Stimulated activated CD4-positive, alpha-beta T cell treated with anti-CD3 and anti-CD28 coated beads, Interleukin-1b, Interleukin-23, amount 100 ng/mL, for 4 hours (primary cell): ENCODE data around the gene SMYD3.
A peak's percentile ranks its signal among the peaks of the same experiment; 100 is the strongest.
"Not testable (repeated sequence)": the region's sequence is repeated elsewhere in the genome, so short reads cannot be mapped to it uniquely, and the experiment has no call there.

Source experiments
- DNase-seq, 2 donors: peaks; one replicate each; pipeline ENCODE4 v3.0.0-alpha.2; 2020; ENCODE audit warnings: low read depth in 2 of 2

SMYD3 gene

DNA sequence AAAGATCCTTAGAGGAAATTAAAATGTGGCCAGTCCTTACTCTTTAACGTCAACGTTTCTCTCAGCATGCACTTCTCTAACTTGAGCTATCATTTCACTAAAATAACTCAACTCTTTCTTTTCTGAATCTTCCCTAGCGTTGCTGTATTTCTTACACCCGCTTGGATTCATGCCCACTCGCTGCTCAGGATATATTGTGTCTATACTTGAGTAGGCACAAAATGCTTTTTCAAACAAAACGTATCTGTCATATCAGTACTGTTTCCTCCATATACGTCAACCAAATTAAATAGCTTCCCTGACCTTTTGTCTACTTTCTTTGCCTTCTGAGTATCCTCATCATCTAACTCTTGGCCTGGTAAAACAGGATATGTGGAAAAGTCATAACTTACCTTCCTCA is 549.7 kb downstream of the SMYD3 start:
- no peak for DNase-seq

DNA sequence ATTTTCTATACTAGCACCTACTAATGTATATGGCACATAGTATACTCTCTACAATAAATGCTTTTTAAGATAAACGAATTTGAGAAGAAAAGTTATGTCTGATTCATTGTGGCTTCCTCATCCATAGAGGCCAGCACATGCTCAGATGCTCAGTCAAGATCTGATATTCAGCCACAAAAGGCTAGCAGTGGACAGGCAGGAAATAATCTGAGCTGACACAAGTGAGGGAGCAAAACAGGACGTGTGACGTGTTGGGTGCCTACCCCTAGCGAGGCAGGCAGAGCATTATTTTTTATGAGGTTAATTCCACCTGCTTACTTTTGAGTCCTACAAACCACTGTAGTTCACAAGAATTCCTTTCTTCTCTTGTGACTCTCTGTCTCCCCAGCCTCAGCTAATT is 550.9 kb downstream of the SMYD3 start:
- DNase-seq, result peak in 1 of 2 donors; percentile 11

DNA sequence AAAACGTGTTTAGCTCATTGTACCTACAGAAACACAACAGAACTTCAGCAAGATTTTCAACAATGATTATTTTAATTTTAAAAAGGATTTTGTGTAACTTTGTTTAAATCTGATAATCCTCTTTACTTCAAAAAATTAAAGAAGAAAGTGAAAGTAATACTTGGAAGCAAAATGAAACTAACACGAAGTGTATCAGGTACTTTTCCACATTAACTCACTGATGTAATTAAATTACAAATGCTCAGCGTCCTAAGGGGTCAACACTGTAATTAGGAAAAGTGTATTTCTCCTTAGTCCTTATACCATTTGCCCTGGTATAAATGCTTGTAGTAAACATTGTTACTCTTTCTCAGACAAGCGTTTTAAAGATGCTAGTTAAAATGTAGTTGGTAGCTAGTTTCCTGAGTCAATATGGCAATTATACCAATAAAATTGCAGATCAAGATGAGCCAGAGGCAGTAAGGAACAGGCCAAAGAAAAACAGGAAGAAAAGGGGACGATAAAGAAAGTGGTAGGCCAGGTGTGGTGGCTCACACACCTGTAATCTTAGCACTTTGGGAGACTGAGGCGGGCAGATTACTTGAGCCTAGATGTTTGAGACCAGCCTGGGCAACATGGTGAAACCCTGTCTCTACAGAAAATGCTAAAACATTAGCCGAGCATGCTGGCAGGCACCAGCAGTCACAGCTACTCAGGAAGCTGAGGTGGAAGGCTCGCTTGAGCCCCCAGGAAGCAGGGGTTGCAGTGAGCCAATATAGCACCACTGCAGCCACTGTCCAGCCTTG is 553.0 kb downstream of the SMYD3 start:
- no peak for DNase-seq

DNA sequence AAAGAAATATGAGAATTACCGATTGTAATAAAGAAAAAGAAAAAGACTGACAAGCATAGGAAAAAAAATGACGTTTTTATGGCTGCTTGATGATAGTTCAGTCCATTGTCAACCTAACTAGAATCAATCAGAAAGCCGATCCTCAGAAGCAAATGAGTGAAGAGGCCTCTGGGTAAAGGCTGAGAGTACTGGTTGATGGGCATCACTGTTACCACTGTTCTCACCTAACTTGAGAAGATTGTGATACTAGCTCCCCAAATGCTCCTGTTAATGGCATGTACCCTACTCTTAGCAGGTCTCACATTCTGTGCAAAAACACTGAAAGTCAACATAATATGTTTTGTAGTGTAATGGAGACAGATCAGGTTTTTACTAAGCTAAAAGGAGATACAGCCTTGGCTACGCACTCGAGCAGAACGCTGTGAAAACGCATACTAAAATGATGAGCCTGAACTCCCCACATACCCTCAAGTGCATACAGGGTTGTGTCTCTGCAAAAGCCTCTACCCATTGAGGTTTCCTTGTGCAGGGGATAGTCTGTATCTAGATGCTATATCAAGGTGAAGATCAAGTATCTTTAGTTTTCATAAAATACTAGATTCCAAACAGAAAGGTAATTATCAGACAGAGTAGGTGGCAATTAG is 554.6 kb downstream of the SMYD3 start:
- no peak for DNase-seq

DNA sequence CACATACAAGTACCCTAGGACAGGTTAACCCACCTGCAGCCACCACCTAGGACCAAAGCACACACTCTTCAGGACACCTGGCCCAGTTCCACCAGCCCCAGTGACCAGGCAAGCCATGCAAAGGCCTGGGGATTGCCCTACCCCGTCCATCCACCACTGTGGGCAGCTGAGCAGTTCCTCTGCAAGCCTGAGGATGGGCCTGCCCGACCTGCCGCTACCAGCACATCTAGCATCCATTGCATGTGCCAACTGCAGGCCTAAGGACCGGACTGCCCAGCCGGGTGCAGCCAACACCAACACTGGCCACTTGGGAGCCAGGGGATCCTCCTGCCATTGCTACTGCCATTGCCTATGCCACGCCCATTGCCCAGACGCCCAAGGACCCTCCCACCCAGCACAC is 558.3 kb downstream of the SMYD3 start:
- no peak for DNase-seq

DNA sequence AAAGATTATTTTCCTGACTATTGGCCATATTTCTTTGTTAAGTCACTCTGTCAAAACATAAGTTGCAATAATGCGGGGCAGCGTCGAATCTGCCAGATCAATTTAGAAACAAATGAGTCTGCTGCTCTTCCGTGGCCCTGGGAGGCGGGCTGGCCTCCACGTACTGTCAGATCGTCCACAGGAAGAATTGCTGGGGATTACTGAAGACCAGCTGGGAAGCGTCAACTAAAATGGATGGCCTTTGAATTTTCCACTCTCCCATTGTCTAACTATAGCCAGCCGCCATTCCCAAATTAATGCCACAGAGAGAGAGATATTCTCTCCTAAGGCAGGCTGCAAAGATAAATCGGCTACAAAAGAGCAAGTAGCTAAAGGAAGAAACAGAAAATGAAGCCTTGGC is 560.2 kb downstream of the SMYD3 start:
- no peak for DNase-seq

DNA sequence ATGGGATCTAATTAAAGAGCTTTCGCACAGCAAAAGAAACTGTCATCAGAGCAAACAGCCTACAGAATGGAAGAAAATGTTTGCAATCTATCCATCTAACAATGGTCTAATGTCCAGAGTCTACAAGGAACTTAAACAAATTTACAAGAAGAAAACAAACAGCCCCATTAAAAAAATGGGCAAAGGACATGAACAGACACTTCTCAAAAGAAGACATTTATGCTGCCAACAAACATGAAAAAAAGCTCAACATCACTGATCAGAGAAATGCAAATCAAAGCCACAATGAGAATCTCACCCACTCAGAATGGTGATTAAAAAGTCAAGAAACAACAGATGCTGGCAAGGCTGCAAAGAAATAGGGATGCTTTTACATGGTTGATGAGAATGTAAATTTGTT is 561.9 kb downstream of the SMYD3 start:
- not testable (repeated sequence) for DNase-seq

DNA sequence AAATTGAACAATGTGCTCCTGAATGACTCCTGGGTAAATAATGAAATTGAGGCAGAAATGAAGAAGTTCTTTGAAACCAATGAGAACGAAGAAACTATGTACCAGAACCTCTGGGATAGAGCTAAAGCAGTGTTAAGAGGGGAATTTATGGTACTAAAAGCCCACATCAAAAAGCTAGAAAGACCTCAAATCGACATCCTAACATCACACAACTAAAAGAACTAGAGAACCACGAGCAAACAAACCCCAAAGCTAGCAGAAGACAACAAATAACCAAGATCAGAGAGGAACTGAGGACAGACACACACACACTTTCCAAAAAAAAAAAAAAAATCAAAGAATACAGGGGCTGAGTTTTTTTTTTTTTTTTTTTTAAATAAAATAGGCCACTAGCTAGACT is 564.2 kb downstream of the SMYD3 start:
- no peak for DNase-seq

DNA sequence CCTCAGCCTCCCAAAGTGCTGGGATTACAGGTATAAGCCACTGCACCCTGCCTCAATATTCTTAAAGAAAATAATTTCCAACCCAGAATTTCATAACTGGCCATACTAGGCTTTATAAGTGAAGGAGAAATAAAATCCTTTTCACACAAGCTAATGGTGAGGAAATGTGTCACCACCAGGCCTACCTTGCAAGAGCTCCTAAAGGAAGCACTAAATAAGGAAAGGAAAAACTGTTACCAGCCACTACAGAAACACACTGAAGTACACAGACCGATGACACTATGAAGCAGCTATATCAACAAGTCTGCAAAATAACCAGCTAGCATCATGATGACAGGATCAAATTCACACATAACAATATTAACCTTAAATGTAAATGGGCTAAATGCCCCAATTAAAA is 565.3 kb downstream of the SMYD3 start:
- DNase-seq, result not testable (repeated sequence)

DNA sequence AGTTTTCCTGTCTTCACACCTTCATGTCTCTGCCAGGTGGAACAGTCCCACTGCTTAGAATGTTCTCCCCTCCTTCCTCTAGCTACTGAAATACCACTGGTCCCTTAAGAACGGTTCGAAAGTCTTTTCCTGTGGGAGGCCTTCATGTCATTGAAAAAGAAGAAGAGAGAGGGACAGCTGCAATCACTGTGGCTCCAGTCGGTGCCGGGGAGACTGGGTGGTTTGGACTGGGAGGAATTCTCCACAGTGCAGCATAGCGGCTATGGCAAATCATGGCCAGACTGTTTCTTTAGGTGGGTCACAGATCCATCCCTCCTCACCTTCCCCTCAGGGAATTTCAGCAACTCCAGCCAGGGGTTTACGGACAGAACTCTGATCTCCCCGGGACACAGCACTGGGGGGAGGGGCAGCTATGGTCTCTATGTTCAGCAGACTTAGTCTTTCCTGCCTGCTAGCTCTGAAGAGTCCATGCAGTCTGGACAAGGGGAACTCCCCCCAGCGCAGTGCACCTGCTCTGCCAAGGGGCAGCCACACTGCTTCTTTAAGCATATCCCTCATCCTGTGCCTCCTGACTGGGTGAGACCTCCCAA is 567.2 kb downstream of the SMYD3 start:
- no peak for DNase-seq

DNA sequence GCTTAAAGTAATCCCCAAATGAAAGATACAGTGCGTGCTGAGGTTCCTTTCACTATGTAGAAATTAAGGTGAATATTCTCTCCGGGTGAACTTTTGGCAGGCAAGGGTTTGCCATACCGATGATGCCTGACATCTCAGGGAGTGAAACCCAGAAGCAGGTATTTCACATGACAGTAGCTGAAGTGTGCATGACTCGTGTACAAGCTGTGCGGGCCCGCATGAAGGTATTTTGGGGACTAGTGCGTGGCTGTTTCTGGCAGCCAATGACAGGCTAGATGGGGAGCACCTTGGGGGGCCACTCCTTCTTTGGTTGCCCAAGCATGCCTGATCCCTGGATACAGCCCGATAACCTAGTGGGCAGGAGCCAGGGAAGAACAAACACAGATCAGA is 569.0 kb downstream of the SMYD3 start:
- no peak for DNase-seq

DNA sequence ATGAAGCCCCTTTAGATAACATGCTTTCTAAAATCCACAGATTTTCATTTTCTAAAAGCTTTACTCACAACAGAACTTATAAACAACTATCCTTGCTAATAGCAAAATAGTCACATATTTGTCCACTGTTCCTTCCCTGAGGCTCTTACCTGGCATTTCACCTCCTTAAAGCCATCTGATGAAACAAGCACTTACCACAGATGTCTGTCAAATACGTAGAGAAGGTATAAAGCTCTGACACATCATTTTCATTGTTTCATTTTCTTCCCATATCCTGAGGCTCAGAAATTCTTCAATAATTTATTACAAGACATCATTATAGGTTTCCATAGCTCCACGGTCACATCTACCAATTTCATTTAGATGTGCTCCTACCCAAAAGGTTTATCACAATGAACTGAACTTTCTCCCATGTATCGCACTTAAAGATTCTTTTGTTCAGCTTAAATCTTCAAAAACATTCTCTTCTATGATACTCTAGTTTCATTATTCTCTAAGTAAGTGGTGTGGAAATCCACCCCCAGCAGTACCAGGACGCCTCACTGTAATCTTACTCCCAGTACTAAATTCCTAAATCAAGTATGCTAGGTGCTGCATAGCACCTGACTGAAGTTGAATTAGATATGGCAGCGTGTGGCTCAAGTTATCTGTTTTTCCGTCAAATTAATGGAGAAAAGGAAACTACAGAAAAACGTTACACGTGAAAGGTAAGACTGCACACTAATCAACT is 569.6 kb downstream of the SMYD3 start:
- DNase-seq, result no peak

DNA sequence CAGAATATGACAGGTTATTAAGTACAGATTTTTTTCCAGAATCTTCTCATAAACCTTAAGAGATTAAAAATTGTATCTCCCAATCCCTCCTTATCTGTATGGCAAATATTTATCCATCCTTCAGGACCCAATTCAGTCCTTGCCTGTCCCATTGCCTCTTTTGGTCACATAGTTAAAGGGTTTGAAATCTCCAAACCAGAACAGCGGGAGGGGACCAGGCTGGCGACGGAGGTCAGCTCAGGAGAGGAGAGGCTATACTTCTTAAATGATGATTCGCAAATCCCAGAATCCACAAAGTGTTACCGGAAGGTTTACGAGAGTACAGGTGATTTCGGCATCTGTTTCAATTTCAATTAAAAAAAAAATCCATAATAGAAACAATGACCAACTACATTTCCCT is 572.7 kb downstream of the SMYD3 start:
- DNase-seq, result no peak

DNA sequence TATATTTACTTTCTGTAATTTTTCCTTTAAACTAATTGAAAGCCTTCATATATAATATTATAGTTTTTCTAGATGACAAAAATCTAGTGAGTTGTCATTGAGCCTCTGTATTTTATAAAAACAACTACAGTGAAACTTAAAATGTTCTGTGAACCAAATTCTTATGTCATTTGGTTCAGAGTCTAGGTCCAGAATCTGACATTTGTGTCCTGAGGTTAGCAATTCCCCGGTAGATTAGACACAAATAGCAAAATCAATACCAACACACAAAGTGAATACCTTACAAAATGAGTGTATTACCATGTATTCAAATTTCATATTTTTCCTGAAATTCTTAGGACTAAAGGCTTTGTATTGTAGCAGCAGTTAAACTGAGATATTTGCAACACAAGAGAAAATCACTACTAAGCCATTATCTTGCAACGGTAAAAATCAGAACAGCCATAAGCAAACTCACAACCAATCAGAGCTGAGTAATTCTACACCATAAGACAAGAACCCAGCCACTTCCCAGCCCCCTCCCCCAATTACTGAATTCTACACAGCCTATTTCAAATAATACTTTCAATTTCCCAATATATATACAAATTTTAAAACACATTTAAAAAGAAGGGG is 573.5 kb downstream of the SMYD3 start:
- no peak for DNase-seq

DNA sequence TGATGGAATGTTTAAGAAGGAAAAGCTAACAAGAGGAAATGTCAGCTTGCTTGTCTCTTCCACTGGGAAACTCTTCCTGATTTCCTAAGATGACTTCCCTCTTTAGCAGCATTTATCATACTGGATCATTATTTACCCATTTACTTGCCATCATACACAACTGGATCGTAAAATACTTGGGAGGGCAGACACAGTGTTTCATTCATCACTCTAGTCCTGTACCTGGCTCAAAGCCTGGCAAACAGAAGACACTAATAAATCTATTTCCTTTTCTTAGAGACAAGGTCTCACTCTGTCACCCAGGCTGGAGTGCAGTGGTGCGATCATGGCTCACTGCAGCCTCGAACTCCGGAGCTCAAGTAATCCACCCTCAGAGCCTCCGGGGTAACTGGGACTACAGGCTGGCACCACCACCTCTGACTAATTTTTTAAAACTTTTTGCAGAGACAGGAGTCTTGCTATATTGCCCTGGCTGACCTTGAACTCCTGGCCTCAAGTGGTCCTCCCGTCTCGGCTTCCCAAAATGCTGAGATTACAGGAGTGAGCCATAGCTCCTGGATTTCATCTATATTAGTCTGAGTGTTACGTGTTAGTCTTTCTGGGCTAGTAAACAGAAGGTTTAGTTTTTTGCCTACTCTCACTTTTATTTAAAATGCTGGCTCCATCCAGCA is 574.6 kb downstream of the SMYD3 start:
- no peak for DNase-seq

DNA sequence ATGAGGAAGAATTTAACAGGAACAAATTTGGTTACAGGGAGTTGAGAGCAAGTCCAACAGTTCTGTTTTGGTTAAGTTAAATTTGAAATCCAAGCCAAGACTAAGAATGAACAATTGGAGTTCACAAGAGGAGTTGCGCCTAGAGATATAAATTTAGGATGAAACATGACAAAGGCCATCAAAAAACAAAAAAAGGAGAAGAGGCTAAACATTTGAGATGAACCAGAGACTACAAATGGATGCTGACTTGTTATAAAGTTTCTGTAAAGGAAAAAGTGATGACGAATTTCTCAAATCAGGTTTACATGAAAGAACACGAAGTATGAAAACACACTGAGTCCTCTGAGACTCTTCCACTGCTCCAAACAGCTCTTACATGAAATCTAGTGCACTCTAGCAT is 575.6 kb downstream of the SMYD3 start:
- DNase-seq, result no peak

DNA sequence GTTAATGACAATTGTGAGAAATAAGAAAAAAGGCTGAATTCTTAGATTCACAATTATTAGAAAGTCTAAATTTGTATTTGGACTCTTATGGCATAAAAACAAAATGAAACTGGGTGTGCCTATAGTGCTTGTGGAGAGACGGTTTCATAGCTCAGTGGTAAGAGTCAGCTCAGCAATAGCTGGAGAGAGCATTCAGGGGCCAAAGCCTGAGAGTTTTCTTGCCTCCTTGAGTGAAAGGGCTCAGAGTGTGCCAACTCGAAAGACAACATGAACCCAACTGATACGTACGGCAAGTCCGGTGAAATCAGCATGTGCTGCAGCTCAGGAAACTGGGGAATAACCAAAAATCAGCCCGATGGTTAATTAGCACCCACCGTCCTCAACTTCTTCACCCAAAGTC is 577.9 kb downstream of the SMYD3 start:
- DNase-seq, result no peak

DNA sequence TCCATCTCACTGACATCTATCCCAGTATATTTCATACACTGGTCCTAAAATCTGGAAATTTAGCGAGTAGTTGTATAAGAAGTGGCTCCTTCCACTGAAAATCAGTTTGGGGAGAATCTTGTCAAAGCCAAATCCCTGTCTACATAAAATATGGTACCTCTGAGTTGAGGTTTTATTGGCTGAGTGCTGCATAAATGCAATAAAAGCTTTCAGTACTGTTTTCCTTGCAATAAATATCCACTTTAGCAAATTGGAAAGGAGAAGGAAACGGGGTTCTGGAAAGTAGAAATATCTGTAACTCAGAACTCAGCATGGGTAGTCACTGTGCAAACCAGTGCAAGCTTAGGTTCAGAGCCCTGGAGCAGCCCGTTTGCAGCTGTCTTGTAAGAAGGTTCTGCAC is 580.2 kb downstream of the SMYD3 start:
- no peak for DNase-seq

DNA sequence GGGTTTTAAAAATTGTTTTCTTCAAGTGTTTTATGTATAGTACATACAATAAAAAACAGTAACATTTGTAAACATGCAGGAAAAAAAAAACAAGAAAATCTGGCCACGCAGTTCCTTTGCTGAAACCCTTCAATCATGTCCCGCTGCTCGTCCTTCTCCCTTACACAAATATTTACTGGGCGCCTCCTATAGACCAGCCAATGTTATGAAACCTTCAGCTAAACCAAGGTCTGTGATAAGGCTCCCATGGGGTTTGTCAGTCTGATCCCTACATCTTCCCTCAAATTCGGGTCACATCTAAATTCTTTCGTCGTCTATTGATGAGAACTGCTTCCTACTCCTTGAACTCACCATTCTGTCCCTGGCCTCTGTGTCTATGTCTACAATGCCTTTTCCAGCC is 583.9 kb downstream of the SMYD3 start:
- DNase-seq, result no peak

DNA sequence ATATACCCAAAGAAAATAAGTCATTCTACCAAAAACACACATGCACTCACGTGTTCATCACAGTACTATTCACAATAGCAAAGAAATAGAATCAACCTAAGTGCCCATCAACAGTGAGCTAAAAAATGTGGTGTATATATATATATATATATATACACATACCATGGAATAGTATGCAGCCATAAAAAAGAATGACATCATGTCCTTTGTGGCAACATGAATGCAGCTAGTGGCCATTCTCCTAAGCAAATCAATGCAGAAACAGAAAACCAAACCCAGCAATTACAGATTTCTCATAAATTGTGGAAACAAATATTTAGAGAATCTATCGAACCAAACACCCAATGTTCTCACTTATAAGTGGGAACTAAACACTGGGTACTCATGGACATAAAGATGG is 585.7 kb downstream of the SMYD3 start:
- no peak for DNase-seq

DNA sequence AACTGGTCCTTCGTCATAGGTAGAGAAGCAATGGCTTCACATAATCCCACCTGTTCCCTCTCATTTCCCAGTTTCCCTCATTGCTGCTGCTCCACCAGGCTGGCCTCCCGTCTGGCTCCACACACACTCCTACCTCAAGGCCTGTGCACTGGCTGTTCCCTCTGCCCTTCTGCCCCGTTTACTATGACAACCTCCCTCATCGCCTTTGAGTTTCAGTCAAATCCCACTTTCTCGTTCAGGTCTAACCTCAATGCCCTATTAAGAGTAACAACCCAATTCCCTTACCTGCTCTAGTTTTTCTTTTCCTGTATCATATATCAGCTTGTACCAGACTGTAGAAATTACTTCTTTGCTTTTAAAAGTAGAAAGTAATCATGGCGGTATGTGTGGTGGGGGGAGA is 589.7 kb downstream of the SMYD3 start:
- DNase-seq, result no peak

DNA sequence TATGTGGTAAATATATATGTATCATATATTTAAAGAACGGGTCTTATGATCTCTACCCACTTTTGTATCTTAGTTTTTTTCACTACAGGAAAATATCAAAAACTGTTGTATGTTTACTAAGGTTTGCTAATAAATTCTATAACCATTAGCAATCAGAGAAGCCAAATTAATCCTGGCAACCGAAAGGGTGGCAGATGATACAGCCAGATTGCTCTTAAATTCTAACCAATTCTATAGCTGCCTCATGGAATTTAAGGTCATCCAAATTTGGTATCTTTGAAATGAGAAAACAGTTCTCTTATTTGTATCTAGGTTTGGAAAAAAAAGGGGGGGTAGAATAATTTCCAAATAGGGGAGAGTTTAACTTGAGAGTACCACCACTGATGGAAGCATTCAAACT is 591.2 kb downstream of the SMYD3 start:
- no peak for DNase-seq
